ENCODE measurements around the gene NUP35. TPM values are rescaled to one million over a fixed set of nuclear protein-coding genes. Genes with fewer than 3 reads are reported as not detected.

The NUP35 gene
- total and polyA plus RNA-seq, 2 of the 8 experiments (the other 6 are each of a cell fraction or from before 2014, with no cell fraction given): 30.7 to 48.7 TPM

DNA sequence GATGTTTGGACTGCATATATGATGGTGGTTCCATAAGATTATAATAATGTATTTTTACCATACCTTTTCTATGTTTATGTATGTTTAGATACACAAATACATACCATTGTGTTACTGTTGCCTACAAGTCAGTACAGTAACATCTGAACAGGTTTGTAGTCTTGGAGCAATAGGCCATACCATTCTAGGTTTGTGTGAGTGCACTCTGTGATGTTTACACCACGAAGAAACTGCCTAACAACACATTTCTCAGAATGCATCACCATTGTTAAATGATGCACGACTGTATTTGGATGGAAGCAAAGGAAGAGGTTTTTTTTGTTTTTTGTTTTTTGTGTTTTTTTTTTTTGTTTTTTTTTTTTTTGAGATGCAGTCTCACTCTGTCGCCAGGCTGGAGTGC is 36.2 kb upstream of the NUP35 start (continued):
- TF ChIP-seq, protein P1, sequence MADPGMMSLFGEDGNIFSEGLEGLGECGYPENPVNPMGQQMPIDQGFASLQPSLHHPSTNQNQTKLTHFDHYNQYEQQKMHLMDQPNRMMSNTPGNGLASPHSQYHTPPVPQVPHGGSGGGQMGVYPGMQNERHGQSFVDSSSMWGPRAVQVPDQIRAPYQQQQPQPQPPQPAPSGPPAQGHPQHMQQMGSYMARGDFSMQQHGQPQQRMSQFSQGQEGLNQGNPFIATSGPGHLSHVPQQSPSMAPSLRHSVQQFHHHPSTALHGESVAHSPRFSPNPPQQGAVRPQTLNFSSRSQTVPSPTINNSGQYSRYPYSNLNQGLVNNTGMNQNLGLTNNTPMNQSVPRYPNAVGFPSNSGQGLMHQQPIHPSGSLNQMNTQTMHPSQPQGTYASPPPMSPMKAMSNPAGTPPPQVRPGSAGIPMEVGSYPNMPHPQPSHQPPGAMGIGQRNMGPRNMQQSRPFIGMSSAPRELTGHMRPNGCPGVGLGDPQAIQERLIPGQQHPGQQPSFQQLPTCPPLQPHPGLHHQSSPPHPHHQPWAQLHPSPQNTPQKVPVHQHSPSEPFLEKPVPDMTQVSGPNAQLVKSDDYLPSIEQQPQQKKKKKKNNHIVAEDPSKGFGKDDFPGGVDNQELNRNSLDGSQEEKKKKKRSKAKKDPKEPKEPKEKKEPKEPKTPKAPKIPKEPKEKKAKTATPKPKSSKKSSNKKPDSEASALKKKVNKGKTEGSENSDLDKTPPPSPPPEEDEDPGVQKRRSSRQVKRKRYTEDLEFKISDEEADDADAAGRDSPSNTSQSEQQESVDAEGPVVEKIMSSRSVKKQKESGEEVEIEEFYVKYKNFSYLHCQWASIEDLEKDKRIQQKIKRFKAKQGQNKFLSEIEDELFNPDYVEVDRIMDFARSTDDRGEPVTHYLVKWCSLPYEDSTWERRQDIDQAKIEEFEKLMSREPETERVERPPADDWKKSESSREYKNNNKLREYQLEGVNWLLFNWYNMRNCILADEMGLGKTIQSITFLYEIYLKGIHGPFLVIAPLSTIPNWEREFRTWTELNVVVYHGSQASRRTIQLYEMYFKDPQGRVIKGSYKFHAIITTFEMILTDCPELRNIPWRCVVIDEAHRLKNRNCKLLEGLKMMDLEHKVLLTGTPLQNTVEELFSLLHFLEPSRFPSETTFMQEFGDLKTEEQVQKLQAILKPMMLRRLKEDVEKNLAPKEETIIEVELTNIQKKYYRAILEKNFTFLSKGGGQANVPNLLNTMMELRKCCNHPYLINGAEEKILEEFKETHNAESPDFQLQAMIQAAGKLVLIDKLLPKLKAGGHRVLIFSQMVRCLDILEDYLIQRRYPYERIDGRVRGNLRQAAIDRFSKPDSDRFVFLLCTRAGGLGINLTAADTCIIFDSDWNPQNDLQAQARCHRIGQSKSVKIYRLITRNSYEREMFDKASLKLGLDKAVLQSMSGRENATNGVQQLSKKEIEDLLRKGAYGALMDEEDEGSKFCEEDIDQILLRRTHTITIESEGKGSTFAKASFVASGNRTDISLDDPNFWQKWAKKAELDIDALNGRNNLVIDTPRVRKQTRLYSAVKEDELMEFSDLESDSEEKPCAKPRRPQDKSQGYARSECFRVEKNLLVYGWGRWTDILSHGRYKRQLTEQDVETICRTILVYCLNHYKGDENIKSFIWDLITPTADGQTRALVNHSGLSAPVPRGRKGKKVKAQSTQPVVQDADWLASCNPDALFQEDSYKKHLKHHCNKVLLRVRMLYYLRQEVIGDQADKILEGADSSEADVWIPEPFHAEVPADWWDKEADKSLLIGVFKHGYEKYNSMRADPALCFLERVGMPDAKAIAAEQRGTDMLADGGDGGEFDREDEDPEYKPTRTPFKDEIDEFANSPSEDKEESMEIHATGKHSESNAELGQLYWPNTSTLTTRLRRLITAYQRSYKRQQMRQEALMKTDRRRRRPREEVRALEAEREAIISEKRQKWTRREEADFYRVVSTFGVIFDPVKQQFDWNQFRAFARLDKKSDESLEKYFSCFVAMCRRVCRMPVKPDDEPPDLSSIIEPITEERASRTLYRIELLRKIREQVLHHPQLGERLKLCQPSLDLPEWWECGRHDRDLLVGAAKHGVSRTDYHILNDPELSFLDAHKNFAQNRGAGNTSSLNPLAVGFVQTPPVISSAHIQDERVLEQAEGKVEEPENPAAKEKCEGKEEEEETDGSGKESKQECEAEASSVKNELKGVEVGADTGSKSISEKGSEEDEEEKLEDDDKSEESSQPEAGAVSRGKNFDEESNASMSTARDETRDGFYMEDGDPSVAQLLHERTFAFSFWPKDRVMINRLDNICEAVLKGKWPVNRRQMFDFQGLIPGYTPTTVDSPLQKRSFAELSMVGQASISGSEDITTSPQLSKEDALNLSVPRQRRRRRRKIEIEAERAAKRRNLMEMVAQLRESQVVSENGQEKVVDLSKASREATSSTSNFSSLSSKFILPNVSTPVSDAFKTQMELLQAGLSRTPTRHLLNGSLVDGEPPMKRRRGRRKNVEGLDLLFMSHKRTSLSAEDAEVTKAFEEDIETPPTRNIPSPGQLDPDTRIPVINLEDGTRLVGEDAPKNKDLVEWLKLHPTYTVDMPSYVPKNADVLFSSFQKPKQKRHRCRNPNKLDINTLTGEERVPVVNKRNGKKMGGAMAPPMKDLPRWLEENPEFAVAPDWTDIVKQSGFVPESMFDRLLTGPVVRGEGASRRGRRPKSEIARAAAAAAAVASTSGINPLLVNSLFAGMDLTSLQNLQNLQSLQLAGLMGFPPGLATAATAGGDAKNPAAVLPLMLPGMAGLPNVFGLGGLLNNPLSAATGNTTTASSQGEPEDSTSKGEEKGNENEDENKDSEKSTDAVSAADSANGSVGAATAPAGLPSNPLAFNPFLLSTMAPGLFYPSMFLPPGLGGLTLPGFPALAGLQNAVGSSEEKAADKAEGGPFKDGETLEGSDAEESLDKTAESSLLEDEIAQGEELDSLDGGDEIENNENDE (IDR thresholded peaks at IDR 0.05; ENCODE audit: insufficient replicate concordance, low read length): no peak
- no peak for TF ChIP-seq BACH1 (IDR thresholded peaks at IDR 0.05; ENCODE audit: low read length)
- TF ChIP-seq RXRA (IDR thresholded peaks at IDR 0.05; ENCODE audit: insufficient read depth, low read depth, low read length): no peak
- no peak for TF ChIP-seq EP300 (IDR thresholded peaks at IDR 0.05; ENCODE audit: borderline replicate concordance in 1 of 2, low read depth in 2 of 2, low read length in 2 of 2)
- TF ChIP-seq HDAC2 (IDR thresholded peaks at IDR 0.05; ENCODE audit: borderline replicate concordance in 1 of 2, low read depth in 2 of 2, low read length in 2 of 2): no peak
- no peak for TF ChIP-seq SP4 (IDR thresholded peaks at IDR 0.05; ENCODE audit: low read length)
- TF ChIP-seq CBX8 (IDR thresholded peaks at IDR 0.05; ENCODE audit: borderline replicate concordance, low read depth, low read length): no peak
- no peak for TF ChIP-seq SP1 (IDR thresholded peaks at IDR 0.05; ENCODE audit: low read depth, low read length)

All from H1 (cell line).